SIG-M5 (cell line): Measurements from ENCODE around the gene BEST4.
A peak's percentile ranks its signal among the peaks of the same experiment; 100 is the strongest.
"Not testable (repeated sequence)": the region's sequence is repeated elsewhere in the genome, so short reads cannot be mapped to it uniquely, and the experiment has no call there.

ENCODE experiments used
- DNase-seq: peaks from one replicate; lab custom pipeline; 2025; lab: John Stamatoyannopoulos, UW

The BEST4 gene

GRCh38 chr1:44801491-44802305, 13.7 kb upstream of the BEST4 start:
- no peak for DNase-seq

- DNase-seq: peak; percentile 67
Observed at GRCh38 chr1:44799770-44800584, 12.0 kb upstream of the BEST4 start, which contains the start of gene PLK3. TSS of gene PLK3 (plus strand) at chr1:44800377. CDS start at chr1:44800464, 87 bp downstream.

GRCh38 chr1:44798481-44799365, 10.8 kb upstream of the BEST4 start:
- DNase-seq: no peak

GRCh38 chr1:44797886-44798285, 9.9 kb upstream of the BEST4 start:
- DNase-seq: not testable (repeated sequence)

GRCh38 chr1:44792736-44793502, 4.9 kb upstream of the BEST4 start:
- no peak for DNase-seq

- DNase-seq: no peak
Observed at GRCh38 chr1:44790968-44791801, 3.2 kb upstream of the BEST4 start.

GRCh38 chr1:44787506-44787905, 464 bp downstream of the BEST4 start:
- no peak for DNase-seq

GRCh38 chr1:44786841-44787426, 1.0 kb downstream of the BEST4 start:
- no peak for DNase-seq

GRCh38 chr1:44786138-44786840, 1.7 kb downstream of the BEST4 start:
- no peak for DNase-seq

GRCh38 chr1:44785501-44786137, 2.4 kb downstream of the BEST4 start:
- no peak for DNase-seq

GRCh38 chr1:44785029-44785380, 3.0 kb downstream of the BEST4 start:
- no peak for DNase-seq

GRCh38 chr1:44784094-44785028, 3.6 kb downstream of the BEST4 start:
- DNase-seq: no peak

GRCh38 chr1:44783697-44784093, 4.3 kb downstream of the BEST4 start:
- no peak for DNase-seq

GRCh38 chr1:44780583-44781121, 7.3 kb downstream of the BEST4 start:
- DNase-seq: no peak

GRCh38 chr1:44778705-44779576, 9.0 kb downstream of the BEST4 start:
- no peak for DNase-seq

- DNase-seq: no peak
Observed at GRCh38 chr1:44777969-44778635, 9.9 kb downstream of the BEST4 start.
